Sigmoid colon (tissue), 7 donors: Measurements from ENCODE around the gene AFTPH. TPM values are rescaled to one million over a fixed set of nuclear protein-coding genes. Genes with fewer than 3 reads are reported as not detected.

Experiments
- DNase-seq: peaks from one replicate; pipeline ENCODE4 v3.0.0-alpha.2; 2019
- H3K27ac ChIP-seq, 4 donors: fragments of 200-600 bp; sonication (generic); one replicate each; pipeline ENCODE4 v1.5.1; 2016 to 2019; ENCODE audit warnings: mild to moderate bottlenecking in 1 of 4
- H3K27me3 ChIP-seq, 3 donors: fragments of 200-600 bp; sonication (generic); one replicate each; pipeline ENCODE4 v1.5.1; 2019; ENCODE audit warnings: mild to moderate bottlenecking in 1 of 3
- H3K36me3 ChIP-seq, 4 donors: fragments of 200-600 bp; sonication (generic); one replicate each; pipeline ENCODE4 v1.5.1; 2016 to 2019
- H3K4me1 ChIP-seq, 4 donors: fragments of 200-600 bp; sonication (generic); one replicate each; pipeline ENCODE4 v1.5.1; 2017 to 2019
- H3K4me3 ChIP-seq, 4 donors: fragments of 200-600 bp; sonication (generic); one replicate each; pipeline ENCODE4 v1.5.1; 2017 to 2019; ENCODE audit warnings: mild to moderate bottlenecking in 2 of 4, moderate library complexity in 1 of 4
- H3K9me3 ChIP-seq, 4 donors: fragments of 200-600 bp in 3 of 4; sonication (generic) in 3 of 4; one replicate each; pipeline versions ENCODE4 v1.5.1 to v1.6.1; 2013 to 2019
- CTCF ChIP-seq, 4 experiments: fragments of 450-650 bp in 3 of 4; fragments of 200-600 bp in 1 of 4; IDR thresholded peaks; one replicate each; pipeline ENCODE4 v1.5.1; 2016 to 2019; ENCODE audit warnings: antibody characterized with exemption in 4 of 4, mild to moderate bottlenecking in 3 of 4, moderate library complexity in 2 of 4
- EP300 ChIP-seq, 4 donors: sonication (generic); formaldehyde crosslinking; IDR thresholded peaks; one replicate each; pipeline ENCODE4 v1.6.1; 2017; ENCODE audit warnings: antibody characterized with exemption in 4 of 4
- POLR2A ChIP-seq, 2 donors: fragments of 450-650 bp; IDR thresholded peaks; one replicate each; pipeline ENCODE4 v1.6.1; 2016; ENCODE audit warnings: antibody characterized with exemption in 2 of 2, mild to moderate bottlenecking in 2 of 2, moderate library complexity in 2 of 2
- POLR2AphosphoS5 ChIP-seq, 4 donors: sonication (generic); formaldehyde crosslinking; IDR thresholded peaks; one replicate each; pipeline ENCODE4 v1.6.1; 2017; ENCODE audit warnings: antibody characterized with exemption in 4 of 4
- WGBS, 2 donors: extraction: QIAGEN DNeasy Blood & Tissue Kit; methylation state at CpG; one replicate each; pipeline ENCODE4 v1.1.7; 2013; 5-methylcytosine and 5-hydroxymethylcytosine counted together
- intact Hi-C: fragments of 100-400 bp; cut with DNase I; formaldehyde crosslinking; loops from one replicate; pipeline ENCODE4 v1.15.1; 2023
- polyA plus RNA-seq, 3 donors: library from polyadenylated mRNA; stranded (reverse); fragments of 200-250 nt; gene quantifications; one replicate each; pipeline ENCODE4 v1.2.3, GENCODE V29; 2013
- total RNA-seq, 4 donors: library from RNA; depleted of rRNA; stranded (reverse); fragments of >200 nt; gene quantifications; one replicate each; pipeline ENCODE4 v1.1.0, GENCODE V29; 2016
- donor health status: healthy with polysubstance abuse.
- donor health status: Bipolar disorder and iron deficiency.
- donor health status: healthy.

AFTPH gene, protein sequence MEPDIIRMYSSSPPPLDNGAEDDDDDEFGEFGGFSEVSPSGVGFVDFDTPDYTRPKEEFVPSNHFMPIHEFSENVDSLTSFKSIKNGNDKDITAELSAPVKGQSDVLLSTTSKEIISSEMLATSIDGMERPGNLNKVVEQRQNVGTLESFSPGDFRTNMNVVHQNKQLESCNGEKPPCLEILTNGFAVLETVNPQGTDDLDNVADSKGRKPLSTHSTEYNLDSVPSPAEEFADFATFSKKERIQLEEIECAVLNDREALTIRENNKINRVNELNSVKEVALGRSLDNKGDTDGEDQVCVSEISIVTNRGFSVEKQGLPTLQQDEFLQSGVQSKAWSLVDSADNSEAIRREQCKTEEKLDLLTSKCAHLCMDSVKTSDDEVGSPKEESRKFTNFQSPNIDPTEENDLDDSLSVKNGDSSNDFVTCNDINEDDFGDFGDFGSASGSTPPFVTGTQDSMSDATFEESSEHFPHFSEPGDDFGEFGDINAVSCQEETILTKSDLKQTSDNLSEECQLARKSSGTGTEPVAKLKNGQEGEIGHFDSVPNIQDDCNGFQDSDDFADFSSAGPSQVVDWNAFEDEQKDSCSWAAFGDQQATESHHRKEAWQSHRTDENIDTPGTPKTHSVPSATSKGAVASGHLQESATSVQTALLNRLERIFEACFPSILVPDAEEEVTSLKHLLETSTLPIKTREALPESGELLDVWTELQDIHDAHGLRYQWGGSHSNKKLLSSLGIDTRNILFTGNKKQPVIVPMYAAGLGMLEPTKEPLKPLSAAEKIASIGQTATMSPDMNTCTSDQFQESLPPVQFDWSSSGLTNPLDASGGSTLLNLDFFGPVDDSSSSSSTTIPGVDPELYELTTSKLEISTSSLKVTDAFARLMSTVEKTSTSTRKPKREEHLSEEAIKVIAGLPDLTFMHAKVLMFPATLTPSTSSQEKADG
- total RNA-seq (10 to 100 TPM; 35.7 to 52.2 (median 41.1) TPM), polyA plus RNA-seq (10 to 100 TPM; 37.2 to 60.1 (median 52.3) TPM)

- WGBS, 2 donors: 0% methylated on average over 67 of the region's 67 CpGs
- Histone ChIP-seq H3K4me1 (peaks cover 0 to 31% (median 14%) of the 10 kb centered on the region in 4 donors), H3K27ac (peak within 1 kb of the TSS; percentile 96 to 98 (median 96)), H3K9me3 (no peaks in the 10 kb centered on the region), H3K36me3 (no peaks in the 10 kb centered on the region), H3K4me3 (peak within 1 kb of the TSS; percentile 85 to 97 (median 92)), H3K27me3 (no peaks in the 10 kb centered on the region)
- TF ChIP-seq POLR2A (IDR thresholded peaks at IDR 0.05) (peak; percentile 86 to 91), POLR2AphosphoS5 (IDR thresholded peaks at IDR 0.05) (peak; percentile 92 to 97 (median 96)), CTCF (IDR thresholded peaks at IDR 0.05) (no peak), EP300 (IDR thresholded peaks at IDR 0.05) (peak in 1 of 4 donors; percentile 74)
- intact Hi-C loops: loop anchor here (2.0 to 10.0 kb wide), 6 partner anchors 38 to 528 kb away; partner anchors contain the start of gene LGALSL
- DNase-seq: peak; percentile 100
Observed at GRCh38 chr2:64523666-64524603, at the start of gene AFTPH. AFTPH (plus strand) TSS chr2:64524328; CDS start chr2:64551475, 27,147 bp downstream.

GRCh38 chr2:64474636-64475035, 49.5 kb upstream of the AFTPH start:
- WGBS, 2 donors: 58 to 85% methylated on average over 1 of the region's 1 CpG
- no peak overlapping the region for H3K4me3 ChIP-seq
- TF ChIP-seq POLR2A (IDR thresholded peaks at IDR 0.05) (no peak), POLR2AphosphoS5 (IDR thresholded peaks at IDR 0.05) (no peak), EP300 (IDR thresholded peaks at IDR 0.05) (no peak), CTCF (IDR thresholded peaks at IDR 0.05) (no peak)
- intact Hi-C loops: no loop called here
- H3K27ac ChIP-seq: no peak overlapping the region
- no peaks in the 10 kb centered on the region for H3K9me3 ChIP-seq
- no peaks in the 10 kb centered on the region for H3K4me1 ChIP-seq
- DNase-seq: no peak
- H3K27me3 ChIP-seq: no peaks in the 10 kb centered on the region
- H3K36me3 ChIP-seq: no peaks in the 10 kb centered on the region

- intact Hi-C loops: no loop called here
- H3K27me3 ChIP-seq: no peaks in the 10 kb centered on the region
- no peak overlapping the region for H3K27ac ChIP-seq
- no peak for DNase-seq
- WGBS, 2 donors: 88 to 90% methylated on average over 1 of the region's 1 CpG
- H3K4me1 ChIP-seq: no peaks in the 10 kb centered on the region
- no peak for TF ChIP-seq POLR2AphosphoS5 (IDR thresholded peaks at IDR 0.05)
- TF ChIP-seq POLR2A (IDR thresholded peaks at IDR 0.05): no peak
- no peak for TF ChIP-seq CTCF (IDR thresholded peaks at IDR 0.05)
- TF ChIP-seq EP300 (IDR thresholded peaks at IDR 0.05): no peak
- no peak overlapping the region for H3K4me3 ChIP-seq
- no peaks in the 10 kb centered on the region for H3K9me3 ChIP-seq
- no peaks in the 10 kb centered on the region for H3K36me3 ChIP-seq
Observed at GRCh38 chr2:64477037-64477436, 47.1 kb upstream of the AFTPH start.

- H3K4me3 ChIP-seq: no peak overlapping the region
- H3K27me3 ChIP-seq: no peaks in the 10 kb centered on the region
- no peaks in the 10 kb centered on the region for H3K4me1 ChIP-seq
- no peaks in the 10 kb centered on the region for H3K36me3 ChIP-seq
- 81 to 89% methylated on average over 4 of the region's 4 CpGs for WGBS, 2 donors
- H3K9me3 ChIP-seq: no peaks in the 10 kb centered on the region
- no peak overlapping the region for H3K27ac ChIP-seq
- intact Hi-C loops: no loop called here
- DNase-seq: no peak
- TF ChIP-seq CTCF (IDR thresholded peaks at IDR 0.05) (no peak), POLR2AphosphoS5 (IDR thresholded peaks at IDR 0.05) (no peak), EP300 (IDR thresholded peaks at IDR 0.05) (no peak), POLR2A (IDR thresholded peaks at IDR 0.05) (no peak)
Observed at GRCh38 chr2:64477979-64478378, 46.1 kb upstream of the AFTPH start.
